SJCRH30 (cell line): Measurements from ENCODE around the gene AHSG. TPM values are rescaled to one million over a fixed set of nuclear protein-coding genes. Genes with fewer than 3 reads are reported as not detected.
"Not testable (repeated sequence)": the region's sequence is repeated elsewhere in the genome, so short reads cannot be mapped to it uniquely, and the experiment has no call there.

Experiments used
- DNase-seq, 2 experiments: peaks; one replicate each; pipeline ENCODE4 v3.0.0-alpha.2; 2015 to 2020
- H3K27ac ChIP-seq: fragments of 250-450 bp; sonication (Bioruptor Pico); 2 replicates; pipeline ENCODE4 v1.5.1; 2020; ENCODE audit warnings: mild to moderate bottlenecking, moderate library complexity
- H3K27me3 ChIP-seq: fragments of 250-450 bp; sonication (Bioruptor Pico); 2 replicates; pipeline ENCODE4 v1.5.1; 2020; ENCODE audit warnings: mild to moderate bottlenecking, moderate library complexity
- H3K36me3 ChIP-seq: fragments of 250-450 bp; sonication (Bioruptor Pico); 2 replicates; pipeline ENCODE4 v1.5.1; 2020; ENCODE audit warnings: mild to moderate bottlenecking, moderate library complexity
- H3K4me1 ChIP-seq: fragments of 250-450 bp; sonication (Bioruptor Pico); 2 replicates; pipeline ENCODE4 v1.5.1; 2020; ENCODE audit warnings: mild to moderate bottlenecking, moderate library complexity
- H3K4me3 ChIP-seq: fragments of 250-450 bp; sonication (Bioruptor Pico); 2 replicates; pipeline ENCODE4 v1.5.1; 2020; ENCODE audit warnings: mild to moderate bottlenecking, moderate library complexity
- H3K9me3 ChIP-seq: fragments of 250-450 bp; sonication (Bioruptor Pico); replicated peaks from 2 replicates; pipeline ENCODE4 v1.5.1; 2020; ENCODE audit warnings: mild to moderate bottlenecking, moderate library complexity
- total RNA-seq: library from RNA; depleted of rRNA; stranded (reverse); fragments of >200 nt; shearing (Covaris generic); gene quantifications from 2 replicates; pipeline ENCODE4 v1.2.3, GENCODE V29; 2014

The AHSG gene
- total RNA-seq, 1 experiment from 2014 or later = not detected

DNA sequence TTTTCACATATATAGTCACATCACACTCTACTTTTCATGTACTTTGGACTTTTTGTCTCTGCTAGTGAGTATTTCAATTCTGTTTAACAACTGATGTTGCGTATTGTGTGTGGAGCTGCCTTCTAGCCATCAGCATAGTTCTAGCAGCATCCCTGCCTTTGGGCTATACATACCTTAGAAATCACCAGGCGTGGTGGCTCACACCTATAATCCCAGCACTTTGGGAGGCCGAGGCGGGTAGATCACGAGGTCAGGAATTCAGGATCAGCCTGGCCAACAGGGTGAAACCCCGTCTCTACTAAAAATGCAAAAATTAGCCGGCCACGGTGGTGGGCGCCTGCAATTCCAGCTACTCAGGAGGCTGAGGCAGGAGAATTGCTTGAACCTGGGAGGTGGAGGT, 26.6 kb upstream of the AHSG start:
- not testable (repeated sequence) for DNase-seq

DNA sequence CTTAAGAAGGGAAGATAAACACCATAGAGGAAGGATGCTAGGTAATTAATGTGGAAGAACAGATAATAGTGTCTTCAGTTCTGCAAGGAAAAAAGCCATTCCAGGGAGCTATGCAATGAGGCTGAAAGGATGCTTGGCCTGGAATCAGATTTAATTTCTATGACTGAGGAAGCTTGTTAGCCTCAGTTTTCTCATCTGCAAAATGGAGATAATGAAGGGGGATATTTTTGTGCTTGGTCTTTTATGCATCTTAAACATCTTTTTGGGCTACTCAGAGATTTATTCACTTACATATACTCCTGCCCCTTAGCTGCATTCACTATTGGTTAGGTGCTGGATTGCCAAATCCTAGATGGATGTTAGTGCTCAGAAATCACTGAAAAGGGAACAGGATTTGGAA, 25.7 kb upstream of the AHSG start:
- H3K27me3 ChIP-seq = no peaks in the 10 kb centered on the region
- no peak overlapping the region for H3K4me3 ChIP-seq
- DNase-seq = no peak
- no peaks in the 10 kb centered on the region for H3K9me3 ChIP-seq
- H3K4me1 ChIP-seq = no peaks in the 10 kb centered on the region
- peaks cover 29% of the 10 kb centered on the region for H3K36me3 ChIP-seq
- H3K27ac ChIP-seq = no peak overlapping the region

More for the DNA sequence above, 26.6 kb upstream of the AHSG start:
- H3K27me3 ChIP-seq, H3K4me3 ChIP-seq, H3K27ac ChIP-seq, H3K9me3 ChIP-seq, H3K4me1 ChIP-seq: not testable (repeated sequence)
- peaks cover 36% of the 10 kb centered on the region for H3K36me3 ChIP-seq

DNA sequence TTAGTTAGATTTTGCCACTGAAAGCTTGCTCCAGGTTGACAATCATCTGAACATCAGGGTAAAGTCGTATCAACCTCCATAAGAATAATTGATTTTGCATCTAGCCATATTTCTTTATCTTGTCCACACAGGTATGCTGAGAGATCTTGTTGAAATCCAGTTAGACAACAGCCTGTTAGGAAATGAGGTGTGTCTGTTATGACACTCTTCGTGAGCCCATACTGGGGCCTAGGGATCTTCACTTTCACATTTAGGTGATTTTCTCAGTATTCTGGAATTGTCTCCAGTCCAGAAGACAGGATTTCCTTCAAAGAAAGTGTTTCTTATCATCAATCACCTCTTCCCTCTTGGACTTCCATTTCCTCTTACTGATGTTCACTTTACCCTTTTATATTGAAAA, 24.2 kb upstream of the AHSG start:
- no peak for DNase-seq
- Histone ChIP-seq H3K27ac (no peak overlapping the region), H3K27me3 (no peaks in the 10 kb centered on the region), H3K9me3 (no peaks in the 10 kb centered on the region), H3K4me1 (no peaks in the 10 kb centered on the region), H3K36me3 (peaks cover 16% of the 10 kb centered on the region), H3K4me3 (no peak overlapping the region)

DNA sequence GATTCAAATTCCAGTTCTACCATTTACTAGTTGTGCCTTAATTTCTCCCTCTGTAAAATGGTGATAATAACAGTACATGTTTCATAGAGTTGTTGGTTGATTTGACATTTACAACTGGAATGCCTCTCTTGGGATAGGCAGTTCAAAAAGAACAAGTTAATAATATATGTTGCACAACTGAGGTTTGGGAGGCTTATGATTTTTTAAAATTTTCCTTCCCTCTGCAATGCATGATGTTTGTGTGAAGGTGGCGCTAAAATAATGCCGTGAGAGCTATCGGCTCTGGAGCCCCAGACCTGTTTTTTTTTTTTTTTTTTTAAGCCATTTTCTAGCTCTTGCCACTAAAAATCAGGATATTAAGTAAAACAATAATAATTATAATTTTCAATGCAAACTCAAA, 23.7 kb upstream of the AHSG start:
- DNase-seq = no peak
- no peaks in the 10 kb centered on the region for H3K4me1 ChIP-seq
- H3K9me3 ChIP-seq = no peaks in the 10 kb centered on the region
- H3K36me3 ChIP-seq = peaks cover 13% of the 10 kb centered on the region
- no peaks in the 10 kb centered on the region for H3K27me3 ChIP-seq
- no peak overlapping the region for H3K27ac ChIP-seq
- no peak overlapping the region for H3K4me3 ChIP-seq

DNA sequence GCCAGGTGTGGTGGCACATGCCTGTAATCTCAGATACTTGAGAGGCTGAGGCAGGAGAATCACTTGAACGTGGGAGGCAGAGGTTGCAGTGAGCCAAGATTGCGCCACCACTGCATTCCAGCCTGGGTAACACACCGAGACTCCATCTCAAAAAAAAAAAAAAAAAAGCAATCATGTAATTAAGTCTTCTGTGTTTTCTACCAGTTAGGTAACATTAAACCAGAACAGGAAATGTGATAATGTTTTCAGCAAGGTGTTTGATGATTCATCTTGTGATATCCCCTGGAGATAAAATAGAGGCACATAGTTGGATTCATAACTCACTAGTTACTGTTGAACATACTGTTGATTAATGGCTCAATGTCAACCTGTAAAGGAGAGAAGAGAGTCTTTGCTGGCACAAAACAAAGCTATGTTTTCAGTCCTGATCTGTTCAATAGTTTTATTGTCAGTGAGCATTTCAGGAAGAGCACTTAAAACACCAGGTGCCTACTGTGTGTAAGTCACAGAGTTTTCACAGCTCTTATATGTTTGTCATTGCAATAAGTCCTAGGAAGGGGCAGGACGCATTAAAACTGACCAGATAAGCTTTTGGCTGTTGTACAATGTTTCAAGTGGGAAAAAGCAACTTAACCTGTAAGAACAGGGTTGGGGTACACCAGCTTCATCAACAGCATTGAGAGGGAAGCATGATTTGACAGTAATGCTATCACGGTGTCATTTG, 22.8 kb upstream of the AHSG start:
- no peaks in the 10 kb centered on the region for H3K4me1 ChIP-seq
- H3K4me3 ChIP-seq = no peak overlapping the region
- no peaks in the 10 kb centered on the region for H3K9me3 ChIP-seq
- H3K36me3 ChIP-seq = peaks cover 8% of the 10 kb centered on the region
- no peaks in the 10 kb centered on the region for H3K27me3 ChIP-seq
- no peak overlapping the region for H3K27ac ChIP-seq
- DNase-seq = no peak

DNA sequence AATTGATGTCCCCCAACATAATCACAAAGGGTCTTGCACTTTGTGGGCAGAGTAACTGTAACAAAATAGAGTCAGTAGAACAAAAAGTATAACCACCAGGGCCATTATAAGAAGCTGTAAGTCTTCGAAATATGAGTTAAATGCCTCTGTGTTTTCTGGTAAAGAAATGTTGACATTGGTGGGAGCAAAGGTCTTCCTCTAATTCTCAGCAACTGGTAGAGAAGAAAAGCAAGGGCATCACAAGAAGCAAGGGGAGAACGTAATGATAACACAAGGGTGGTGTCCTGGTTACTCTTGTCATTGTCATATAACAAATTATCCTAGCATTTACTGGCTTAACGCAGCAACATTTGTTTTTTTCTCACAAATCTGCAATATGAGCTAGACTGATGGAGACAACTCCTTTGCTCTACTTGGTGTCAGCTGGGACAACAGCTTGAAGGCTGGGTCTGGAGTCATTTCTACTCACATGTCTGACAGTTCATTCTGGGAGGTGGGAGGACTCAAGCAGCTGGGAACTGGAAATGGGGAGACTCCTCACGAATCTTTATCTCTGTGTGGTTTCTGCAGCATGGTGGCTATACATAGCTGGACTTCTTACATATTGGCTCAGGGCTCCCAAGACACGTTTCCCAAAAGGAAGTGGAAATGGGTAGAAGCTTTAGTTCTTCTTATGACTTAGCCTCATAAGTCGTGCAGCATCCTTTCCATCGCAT, 22.1 kb upstream of the AHSG start:
- Histone ChIP-seq H3K27ac (no peak overlapping the region), H3K4me1 (no peaks in the 10 kb centered on the region), H3K9me3 (no peaks in the 10 kb centered on the region), H3K27me3 (no peaks in the 10 kb centered on the region), H3K36me3 (peaks cover 3% of the 10 kb centered on the region; the same call in 1 of the 2 replicates), H3K4me3 (no peak overlapping the region)
- no peak for DNase-seq

DNA sequence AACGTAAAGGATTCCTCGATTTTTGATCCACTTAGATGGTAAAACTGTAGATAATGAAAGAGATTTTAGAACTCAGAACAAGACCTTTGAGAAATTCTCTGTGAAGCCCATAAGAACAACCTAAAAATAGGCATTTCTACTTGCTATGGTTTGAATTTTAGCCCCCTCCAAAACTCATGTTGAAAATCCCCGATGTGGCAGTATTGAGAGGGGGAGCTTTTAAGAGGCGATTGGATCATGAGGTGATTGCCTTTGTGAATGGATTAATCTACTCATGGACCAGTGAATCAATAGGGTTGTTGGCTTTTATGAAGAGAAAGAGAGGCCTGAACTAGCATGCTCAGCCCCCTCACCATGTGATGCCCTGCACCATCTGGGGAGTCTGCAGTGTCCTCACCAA, 20.2 kb upstream of the AHSG start:
- Histone ChIP-seq H3K9me3 (no peaks in the 10 kb centered on the region), H3K4me3 (no peak overlapping the region)
- no peak for DNase-seq

DNA sequence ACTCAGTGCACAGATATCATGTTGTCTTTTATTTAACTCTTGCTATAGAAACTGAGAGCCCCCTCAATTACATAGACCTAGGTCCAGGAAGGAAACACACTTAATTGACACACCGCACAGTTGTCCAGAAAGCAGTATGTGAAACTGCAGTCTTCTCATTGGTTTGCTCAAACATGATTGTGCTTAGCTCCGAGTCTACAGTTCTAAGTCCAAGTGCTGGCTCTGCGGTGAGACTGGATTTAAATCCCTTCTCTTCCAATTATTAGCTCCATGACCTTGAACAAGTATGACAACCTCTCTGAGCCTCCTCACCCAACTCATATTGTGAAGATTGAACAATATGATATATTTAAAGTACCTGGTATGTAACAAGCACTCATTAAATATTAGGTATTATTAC, 19.0 kb upstream of the AHSG start:
- H3K4me3 ChIP-seq = no peak overlapping the region
- H3K4me1 ChIP-seq = no peaks in the 10 kb centered on the region; the same call in 1 of the 2 replicates
- H3K36me3 ChIP-seq = no peaks in the 10 kb centered on the region
- H3K27me3 ChIP-seq = no peaks in the 10 kb centered on the region
- H3K27ac ChIP-seq = no peak overlapping the region
- no peaks in the 10 kb centered on the region for H3K9me3 ChIP-seq
- DNase-seq = no peak

More for the DNA sequence above, 20.2 kb upstream of the AHSG start:
- H3K4me1 ChIP-seq = no peaks in the 10 kb centered on the region; the same call in 1 of the 2 replicates
- no peaks in the 10 kb centered on the region for H3K36me3 ChIP-seq
- no peaks in the 10 kb centered on the region for H3K27me3 ChIP-seq
- no peak overlapping the region for H3K27ac ChIP-seq

DNA sequence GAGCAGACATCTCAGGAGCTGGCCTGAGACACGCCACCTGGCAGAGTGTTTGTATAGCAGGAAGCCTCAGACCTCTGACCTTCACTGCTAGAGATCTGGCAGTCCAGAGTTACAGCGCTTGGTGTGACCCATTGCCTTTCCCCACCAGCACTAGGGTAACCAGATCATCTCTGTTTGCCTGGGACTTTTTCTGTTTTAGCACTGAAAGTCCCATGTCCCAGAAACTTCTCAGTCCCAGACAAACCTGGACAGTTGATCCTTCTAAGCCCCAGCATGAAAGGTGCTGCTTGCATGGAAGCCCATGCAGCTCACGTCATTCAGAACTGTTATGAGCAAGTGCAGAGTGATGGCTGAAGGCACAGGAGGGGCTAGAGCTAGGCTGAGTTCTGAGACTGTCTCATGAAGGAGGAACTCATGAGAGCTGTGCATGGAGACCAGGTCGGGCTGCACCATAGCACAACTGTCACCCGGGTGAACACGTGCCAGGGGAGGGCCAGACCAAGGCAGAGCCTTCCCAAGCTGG, 18.2 kb upstream of the AHSG start:
- H3K9me3 ChIP-seq = no peaks in the 10 kb centered on the region
- H3K27ac ChIP-seq = no peak overlapping the region
- H3K27me3 ChIP-seq = no peaks in the 10 kb centered on the region
- H3K4me3 ChIP-seq = no peak overlapping the region
- H3K36me3 ChIP-seq = no peaks in the 10 kb centered on the region
- no peak for DNase-seq
- H3K4me1 ChIP-seq = no peaks in the 10 kb centered on the region; the same call in 1 of the 2 replicates

DNA sequence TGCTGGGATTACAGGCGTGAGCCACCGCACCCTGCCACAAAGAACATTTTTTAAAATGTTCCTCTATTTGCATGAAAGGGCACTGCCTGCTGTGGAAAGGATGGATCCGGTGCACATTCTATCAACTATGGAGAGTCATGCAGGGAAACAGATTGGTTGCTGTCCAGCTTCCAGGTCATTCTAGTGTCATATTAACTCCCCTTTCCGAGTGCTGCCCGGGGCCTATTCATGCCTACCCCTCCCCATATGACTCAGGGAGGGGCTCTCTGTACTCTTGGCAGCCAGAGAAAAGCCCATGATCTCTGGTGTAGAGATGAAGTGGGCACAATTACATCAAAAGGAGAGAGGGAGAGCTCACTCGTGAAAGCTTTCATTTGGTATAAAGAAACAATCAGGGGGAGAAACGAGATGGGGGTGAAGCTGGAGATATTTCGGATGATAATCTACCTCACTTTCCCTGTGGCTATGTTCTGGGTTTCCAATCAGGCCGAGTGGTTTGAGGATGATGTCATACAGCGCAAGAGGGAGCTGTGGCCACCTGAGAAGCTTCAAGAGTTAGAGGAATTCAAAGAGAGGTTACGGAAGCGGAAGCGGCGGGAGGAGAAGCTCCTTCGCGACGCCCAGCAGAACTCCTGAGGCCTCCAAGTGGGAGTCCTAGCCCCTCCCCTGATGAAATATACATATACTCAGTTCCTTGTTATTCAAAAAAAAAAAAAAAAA, 16.1 kb upstream of the AHSG start:
- no peaks in the 10 kb centered on the region; the same call in 1 of the 2 replicates for H3K4me1 ChIP-seq
- peak; percentile 17 to 36 for DNase-seq
- no peaks in the 10 kb centered on the region for H3K27me3 ChIP-seq
- H3K36me3 ChIP-seq = no peaks in the 10 kb centered on the region
- H3K27ac ChIP-seq = no peak overlapping the region
- H3K4me3 ChIP-seq = peak overlapping the region; percentile 30
- no peaks in the 10 kb centered on the region for H3K9me3 ChIP-seq

DNA sequence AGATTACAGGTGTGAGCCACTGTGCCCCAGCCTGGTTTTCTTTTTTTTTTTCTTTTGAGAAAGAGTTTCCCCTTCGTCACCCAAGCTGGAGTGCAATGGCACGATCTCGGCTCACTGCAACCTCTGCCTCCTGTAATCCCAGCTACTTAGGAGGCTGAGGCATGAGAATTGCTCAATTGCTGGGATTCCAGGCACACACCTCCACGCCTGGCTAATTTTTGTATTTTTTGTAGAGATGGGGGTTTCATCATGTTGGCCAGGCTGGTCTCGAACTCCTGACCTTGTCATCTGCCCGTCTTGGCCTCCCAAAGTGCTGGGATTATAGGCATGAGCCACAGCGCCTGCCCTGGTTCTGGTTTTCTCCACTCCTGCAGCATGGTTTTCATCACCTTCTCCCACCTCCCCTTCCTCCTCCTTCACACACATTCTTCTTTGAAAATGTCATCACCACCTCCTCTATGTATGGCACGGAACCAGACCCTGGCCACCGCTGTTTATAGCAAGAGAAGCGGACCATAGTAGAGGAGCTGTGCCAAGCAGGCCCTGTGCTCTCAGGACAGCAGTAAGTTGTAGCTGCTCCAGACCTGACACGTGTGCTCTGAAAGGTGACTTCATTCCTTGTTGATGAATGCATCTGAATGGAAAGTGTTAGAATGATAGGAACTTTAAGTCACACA, 14.6 kb upstream of the AHSG start:
- Histone ChIP-seq H3K4me1 (no peaks in the 10 kb centered on the region; the same call in 1 of the 2 replicates), H3K27ac (no peak overlapping the region), H3K9me3 (no peaks in the 10 kb centered on the region), H3K27me3 (no peaks in the 10 kb centered on the region), H3K4me3 (no peak overlapping the region), H3K36me3 (no peaks in the 10 kb centered on the region)
- no peak for DNase-seq

DNA sequence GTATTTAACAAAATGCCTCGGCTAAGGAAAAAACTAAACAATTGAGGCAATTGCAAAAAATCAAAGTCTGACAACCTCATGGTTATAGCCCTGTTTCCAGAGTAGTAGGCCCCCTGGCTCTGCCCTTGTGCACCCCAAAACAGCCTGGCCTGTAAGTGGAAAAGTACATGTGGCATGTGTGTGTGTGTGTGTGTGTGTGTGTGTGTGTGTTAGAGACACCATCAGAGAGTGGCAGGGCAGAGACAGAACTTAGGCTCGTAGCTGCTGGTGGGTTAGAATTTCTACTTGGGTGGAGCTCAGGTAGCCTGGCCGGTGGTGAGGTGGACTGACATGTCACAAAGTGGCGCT, 14.1 kb upstream of the AHSG start:
- no peak for DNase-seq
- Histone ChIP-seq H3K4me1 (no peaks in the 10 kb centered on the region; the same call in 1 of the 2 replicates), H3K36me3 (no peaks in the 10 kb centered on the region), H3K9me3 (no peaks in the 10 kb centered on the region), H3K27ac (no peak overlapping the region), H3K27me3 (no peaks in the 10 kb centered on the region), H3K4me3 (no peak overlapping the region)

DNA sequence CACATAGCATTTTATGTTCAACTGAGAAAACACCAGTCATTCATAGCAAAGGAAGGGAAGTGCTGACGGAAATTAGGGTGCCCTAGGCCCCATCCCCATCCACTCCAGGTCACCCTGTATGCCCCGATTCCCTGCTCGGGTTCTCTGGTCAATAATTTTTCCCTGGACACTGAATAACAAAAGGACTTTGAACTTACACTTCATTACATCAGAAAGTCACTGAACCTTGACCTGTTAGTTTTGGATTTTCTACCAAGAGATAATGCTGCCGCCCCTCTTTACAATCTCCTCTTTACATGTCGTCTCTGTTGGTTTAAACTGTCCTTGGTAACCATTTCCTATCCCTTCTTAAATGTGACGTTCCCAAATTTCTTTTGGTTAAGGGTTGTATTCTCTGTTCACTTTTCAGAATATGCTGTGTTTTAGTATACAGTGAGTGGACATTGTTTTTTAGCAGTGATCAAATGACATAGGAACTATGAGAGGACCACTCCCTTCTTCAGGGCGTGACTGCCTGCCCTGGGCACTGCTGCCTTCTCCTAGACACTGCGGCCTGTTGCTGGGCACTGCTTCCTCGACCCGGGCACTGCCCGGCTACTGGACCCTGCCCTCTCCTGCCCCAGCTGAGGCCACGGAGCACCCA, 13.6 kb upstream of the AHSG start:
- Histone ChIP-seq H3K9me3 (no peaks in the 10 kb centered on the region), H3K27me3 (no peaks in the 10 kb centered on the region), H3K27ac (no peak overlapping the region), H3K4me3 (no peak overlapping the region), H3K4me1 (no peaks in the 10 kb centered on the region; the same call in 1 of the 2 replicates), H3K36me3 (no peaks in the 10 kb centered on the region)
- no peak for DNase-seq

DNA sequence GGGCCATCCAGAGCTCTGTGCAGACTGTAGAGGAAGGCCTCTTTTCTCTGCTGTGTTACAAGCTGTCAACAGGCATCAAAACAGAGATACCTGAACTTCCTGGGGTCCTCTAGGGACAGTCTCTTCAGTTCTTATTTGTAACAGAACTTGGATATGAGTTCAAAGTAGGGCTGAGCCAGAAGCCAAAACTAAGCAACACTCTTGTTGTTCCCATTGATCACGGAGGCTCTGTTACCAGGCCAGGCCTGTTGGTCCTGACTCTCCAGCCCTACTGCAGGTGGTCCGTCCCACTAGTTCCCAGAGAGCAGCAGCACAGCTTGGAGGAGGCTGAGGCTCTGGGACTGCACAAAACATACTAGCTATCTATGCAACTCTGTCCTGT, 13.1 kb upstream of the AHSG start:
- H3K36me3 ChIP-seq = no peaks in the 10 kb centered on the region
- H3K4me1 ChIP-seq = no peaks in the 10 kb centered on the region; the same call in 1 of the 2 replicates
- DNase-seq = no peak
- H3K27ac ChIP-seq = no peak overlapping the region
- H3K4me3 ChIP-seq = no peak overlapping the region
- no peaks in the 10 kb centered on the region for H3K9me3 ChIP-seq
- no peaks in the 10 kb centered on the region for H3K27me3 ChIP-seq
